A549 (cell line): ENCODE data around the gene IFITM1.

ENCODE experiments used
- BHLHE40 ChIP-seq: IDR thresholded peaks from 2 replicates; pipeline ENCODE4 v1.6.1; 2012; ENCODE audit warnings: low read depth, low read length, inconsistent platforms
- CHD2 ChIP-seq: fragments of 150-350 bp; IDR thresholded peaks from 2 replicates; pipeline ENCODE4 v1.6.1; 2014; ENCODE audit warnings: low read length; ENCODE audit not compliant: partially characterized antibody
- EP300 ChIP-seq, 2 experiments: fragments of >200 bp; sonication (Bioruptor Twin); formaldehyde crosslinking; IDR thresholded peaks; 2 replicates in 1 of 2; 3 replicates in 1 of 2; pipeline ENCODE4 v1.6.1; 2016 to 2017
- ESRRA ChIP-seq: fragments of 150-350 bp; IDR thresholded peaks from 2 replicates; pipeline ENCODE4 v1.6.1; 2014; ENCODE audit warnings: mild to moderate bottlenecking, low read length, borderline replicate concordance
- MAFK ChIP-seq: fragments of 450-650 bp; IDR thresholded peaks from 2 replicates; pipeline ENCODE4 v1.6.1; 2014; ENCODE audit not compliant: partially characterized antibody
- MAZ ChIP-seq: fragments of 150-350 bp; IDR thresholded peaks from 2 replicates; pipeline ENCODE4 v1.6.1; 2014; ENCODE audit warnings: antibody characterized with exemption, low read depth, low read length, borderline replicate concordance
- MYC ChIP-seq: IDR thresholded peaks from 2 replicates; pipeline ENCODE4 v1.6.1; 2012; ENCODE audit warnings: mild to moderate bottlenecking, inconsistent platforms, low read length, improper control_type of control experiment, borderline replicate concordance
- POLR2A ChIP-seq: IDR thresholded peaks from 2 replicates; pipeline ENCODE4 v1.6.1; 2012; ENCODE audit warnings: mild to moderate bottlenecking, low read length
- RFX5 ChIP-seq: fragments of 450-650 bp; IDR thresholded peaks from 2 replicates; pipeline ENCODE4 v1.7.1; 2014; ENCODE audit warnings: antibody characterized with exemption, mild to moderate bottlenecking, moderate library complexity
- SREBF2 ChIP-seq: fragments of 450-650 bp; IDR thresholded peaks from 2 replicates; pipeline ENCODE4 v1.6.1; 2014; ENCODE audit warnings: mild to moderate bottlenecking, moderate library complexity
- TF ChIP-seq, protein P1 (sequence below): fragments of >200 bp; sonication (Bioruptor Twin); formaldehyde crosslinking; IDR thresholded peaks from 3 replicates; pipeline ENCODE4 v1.5.1; 2016
- TF ChIP-seq, protein P2 (sequence below): fragments of 150-350 bp; IDR thresholded peaks from 2 replicates; pipeline ENCODE4 v1.6.1; 2014; ENCODE audit warnings: low read depth, mild to moderate bottlenecking, low read length
- TF ChIP-seq, protein P3 (sequence below): fragments of 450-650 bp; IDR thresholded peaks from 2 replicates; pipeline ENCODE4 v1.6.1; 2014; ENCODE audit warnings: antibody characterized with exemption
- TF ChIP-seq, protein P4 (sequence below): fragments of 250-450 bp; sonication (Bioruptor Pico); IDR thresholded peaks from 2 replicates; pipeline ENCODE4 v1.5.0; 2021; ENCODE audit warnings: mild to moderate bottlenecking, moderate library complexity, borderline replicate concordance

DNA sequence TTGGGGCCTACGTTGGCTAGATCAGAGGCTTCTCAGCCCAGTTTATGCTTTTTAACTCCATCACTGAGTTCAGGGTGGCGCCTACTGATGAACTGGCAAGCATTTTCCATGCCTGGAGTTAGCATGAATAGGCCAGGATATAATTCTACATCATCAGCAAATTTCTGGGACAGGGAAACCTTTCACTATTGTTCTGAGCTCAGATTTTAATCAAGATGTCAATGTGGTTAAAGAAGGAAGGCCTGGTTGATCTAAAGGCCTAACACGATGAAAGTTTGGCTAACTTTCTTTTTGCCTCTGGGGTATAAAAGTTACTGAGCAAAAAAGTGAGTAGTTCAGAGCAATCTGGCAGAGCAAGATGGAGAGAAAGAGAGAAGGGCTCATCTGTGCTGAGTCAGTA lies 28.5 kb downstream of the IFITM1 start:
- no peak for TF ChIP-seq ESRRA
- TF ChIP-seq BHLHE40: no peak
- TF ChIP-seq, protein P1, sequence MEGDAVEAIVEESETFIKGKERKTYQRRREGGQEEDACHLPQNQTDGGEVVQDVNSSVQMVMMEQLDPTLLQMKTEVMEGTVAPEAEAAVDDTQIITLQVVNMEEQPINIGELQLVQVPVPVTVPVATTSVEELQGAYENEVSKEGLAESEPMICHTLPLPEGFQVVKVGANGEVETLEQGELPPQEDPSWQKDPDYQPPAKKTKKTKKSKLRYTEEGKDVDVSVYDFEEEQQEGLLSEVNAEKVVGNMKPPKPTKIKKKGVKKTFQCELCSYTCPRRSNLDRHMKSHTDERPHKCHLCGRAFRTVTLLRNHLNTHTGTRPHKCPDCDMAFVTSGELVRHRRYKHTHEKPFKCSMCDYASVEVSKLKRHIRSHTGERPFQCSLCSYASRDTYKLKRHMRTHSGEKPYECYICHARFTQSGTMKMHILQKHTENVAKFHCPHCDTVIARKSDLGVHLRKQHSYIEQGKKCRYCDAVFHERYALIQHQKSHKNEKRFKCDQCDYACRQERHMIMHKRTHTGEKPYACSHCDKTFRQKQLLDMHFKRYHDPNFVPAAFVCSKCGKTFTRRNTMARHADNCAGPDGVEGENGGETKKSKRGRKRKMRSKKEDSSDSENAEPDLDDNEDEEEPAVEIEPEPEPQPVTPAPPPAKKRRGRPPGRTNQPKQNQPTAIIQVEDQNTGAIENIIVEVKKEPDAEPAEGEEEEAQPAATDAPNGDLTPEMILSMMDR: no peak
- TF ChIP-seq EP300 (IDR thresholded peaks at IDR 0.05): no peak
- no peak for TF ChIP-seq CHD2
- TF ChIP-seq MAFK: peak; percentile 84
- TF ChIP-seq, protein P2, sequence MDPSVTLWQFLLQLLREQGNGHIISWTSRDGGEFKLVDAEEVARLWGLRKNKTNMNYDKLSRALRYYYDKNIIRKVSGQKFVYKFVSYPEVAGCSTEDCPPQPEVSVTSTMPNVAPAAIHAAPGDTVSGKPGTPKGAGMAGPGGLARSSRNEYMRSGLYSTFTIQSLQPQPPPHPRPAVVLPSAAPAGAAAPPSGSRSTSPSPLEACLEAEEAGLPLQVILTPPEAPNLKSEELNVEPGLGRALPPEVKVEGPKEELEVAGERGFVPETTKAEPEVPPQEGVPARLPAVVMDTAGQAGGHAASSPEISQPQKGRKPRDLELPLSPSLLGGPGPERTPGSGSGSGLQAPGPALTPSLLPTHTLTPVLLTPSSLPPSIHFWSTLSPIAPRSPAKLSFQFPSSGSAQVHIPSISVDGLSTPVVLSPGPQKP: no peak
- no peak for TF ChIP-seq MYC
- TF ChIP-seq POLR2A: no peak
- TF ChIP-seq, protein P3, sequence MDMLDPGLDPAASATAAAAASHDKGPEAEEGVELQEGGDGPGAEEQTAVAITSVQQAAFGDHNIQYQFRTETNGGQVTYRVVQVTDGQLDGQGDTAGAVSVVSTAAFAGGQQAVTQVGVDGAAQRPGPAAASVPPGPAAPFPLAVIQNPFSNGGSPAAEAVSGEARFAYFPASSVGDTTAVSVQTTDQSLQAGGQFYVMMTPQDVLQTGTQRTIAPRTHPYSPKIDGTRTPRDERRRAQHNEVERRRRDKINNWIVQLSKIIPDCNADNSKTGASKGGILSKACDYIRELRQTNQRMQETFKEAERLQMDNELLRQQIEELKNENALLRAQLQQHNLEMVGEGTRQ: no peak
- TF ChIP-seq SREBF2: no peak
- TF ChIP-seq MAZ: no peak
- no peak for TF ChIP-seq RFX5
- TF ChIP-seq, protein P4, sequence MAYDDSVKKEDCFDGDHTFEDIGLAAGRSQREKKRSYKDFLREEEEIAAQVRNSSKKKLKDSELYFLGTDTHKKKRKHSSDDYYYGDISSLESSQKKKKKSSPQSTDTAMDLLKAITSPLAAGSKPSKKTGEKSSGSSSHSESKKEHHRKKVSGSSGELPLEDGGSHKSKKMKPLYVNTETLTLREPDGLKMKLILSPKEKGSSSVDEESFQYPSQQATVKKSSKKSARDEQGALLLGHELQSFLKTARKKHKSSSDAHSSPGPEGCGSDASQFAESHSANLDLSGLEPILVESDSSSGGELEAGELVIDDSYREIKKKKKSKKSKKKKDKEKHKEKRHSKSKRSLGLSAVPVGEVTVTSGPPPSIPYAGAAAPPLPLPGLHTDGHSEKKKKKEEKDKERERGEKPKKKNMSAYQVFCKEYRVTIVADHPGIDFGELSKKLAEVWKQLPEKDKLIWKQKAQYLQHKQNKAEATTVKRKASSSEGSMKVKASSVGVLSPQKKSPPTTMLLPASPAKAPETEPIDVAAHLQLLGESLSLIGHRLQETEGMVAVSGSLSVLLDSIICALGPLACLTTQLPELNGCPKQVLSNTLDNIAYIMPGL: no peak
